Smooth muscle cell of the brain vasculature (primary cell): Measurements from ENCODE around the gene VPS18.

Experiments
- DNase-seq: peaks from one replicate; pipeline ENCODE4 v3.0.0-alpha.2; 2012; ENCODE audit warnings: low read depth, low spot score

The VPS18 gene

DNA sequence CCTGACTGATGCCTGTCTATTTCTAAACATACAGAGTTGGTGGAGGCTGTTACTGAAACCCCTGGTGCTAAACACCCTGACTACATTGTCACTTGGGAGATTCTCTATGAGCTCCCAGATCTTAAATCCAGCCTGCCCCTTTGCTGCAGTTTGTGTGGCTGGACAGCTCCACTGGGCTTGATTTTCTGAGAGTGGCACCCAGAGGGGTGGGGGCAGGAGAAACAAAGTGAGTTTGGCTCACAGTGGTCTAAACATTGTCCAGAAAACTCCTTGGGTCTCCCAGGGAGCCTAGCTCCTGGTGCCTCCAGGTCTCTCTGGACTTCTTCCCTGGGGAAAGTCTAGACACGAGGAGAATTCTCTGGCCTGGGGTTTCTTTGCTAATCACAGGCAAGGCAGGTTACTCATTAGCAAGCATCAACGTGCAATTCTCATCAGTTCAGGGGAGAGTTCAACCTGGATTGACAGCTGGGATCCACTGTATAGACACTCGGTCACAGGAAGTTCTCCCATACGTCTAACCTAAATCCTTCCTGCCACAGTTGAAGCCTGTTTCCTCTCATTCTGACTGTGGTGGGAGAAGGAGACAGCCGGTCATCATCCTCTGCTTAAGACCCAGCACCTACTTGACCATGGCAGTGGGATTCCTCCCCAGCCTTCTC, 27.8 kb downstream of the VPS18 start:
- no peak for DNase-seq

GRCh38 chr15:40922608-40923005, 28.4 kb downstream of the VPS18 start:
- no peak for DNase-seq

DNA sequence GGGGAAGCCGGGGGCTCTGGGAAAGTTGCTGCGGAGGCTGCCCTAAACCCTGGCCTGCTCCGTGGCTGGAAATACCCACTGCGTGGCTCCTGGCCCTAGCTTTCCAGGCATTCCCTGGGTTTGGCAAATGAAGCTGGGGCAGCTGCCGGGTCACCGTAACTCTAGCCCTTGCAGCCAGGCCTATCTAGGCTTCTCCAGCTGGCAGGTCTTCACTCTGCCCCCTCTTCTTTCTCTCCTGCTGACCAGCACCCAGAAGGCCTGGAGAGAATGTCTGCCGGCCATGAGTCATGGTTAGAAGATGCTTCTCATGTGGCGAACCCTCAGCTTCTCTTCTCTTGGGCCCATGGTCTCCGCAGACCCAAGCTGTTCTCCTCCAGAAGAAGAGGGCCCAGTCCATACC, 29.3 kb downstream of the VPS18 start:
- DNase-seq: no peak

DNA sequence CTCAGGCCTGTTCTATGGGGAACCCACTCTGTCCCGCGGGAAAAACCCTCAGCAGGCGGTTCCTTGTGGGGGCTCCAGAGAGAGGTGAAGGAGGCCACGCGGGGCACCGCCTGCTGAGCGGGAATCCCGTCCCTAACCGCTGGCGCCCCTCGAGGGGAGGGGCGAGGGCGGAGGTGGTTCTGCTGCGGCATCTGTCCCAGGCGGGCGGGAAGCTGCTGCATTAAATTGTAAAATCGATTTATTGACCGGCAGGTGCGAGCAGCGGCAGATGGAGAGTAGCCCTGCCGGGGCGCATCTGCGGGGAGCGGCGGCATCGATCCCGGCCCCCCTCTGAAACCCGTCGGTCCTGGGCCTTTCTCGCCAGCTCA, 31.2 kb downstream of the VPS18 start:
- no peak for DNase-seq

DNA sequence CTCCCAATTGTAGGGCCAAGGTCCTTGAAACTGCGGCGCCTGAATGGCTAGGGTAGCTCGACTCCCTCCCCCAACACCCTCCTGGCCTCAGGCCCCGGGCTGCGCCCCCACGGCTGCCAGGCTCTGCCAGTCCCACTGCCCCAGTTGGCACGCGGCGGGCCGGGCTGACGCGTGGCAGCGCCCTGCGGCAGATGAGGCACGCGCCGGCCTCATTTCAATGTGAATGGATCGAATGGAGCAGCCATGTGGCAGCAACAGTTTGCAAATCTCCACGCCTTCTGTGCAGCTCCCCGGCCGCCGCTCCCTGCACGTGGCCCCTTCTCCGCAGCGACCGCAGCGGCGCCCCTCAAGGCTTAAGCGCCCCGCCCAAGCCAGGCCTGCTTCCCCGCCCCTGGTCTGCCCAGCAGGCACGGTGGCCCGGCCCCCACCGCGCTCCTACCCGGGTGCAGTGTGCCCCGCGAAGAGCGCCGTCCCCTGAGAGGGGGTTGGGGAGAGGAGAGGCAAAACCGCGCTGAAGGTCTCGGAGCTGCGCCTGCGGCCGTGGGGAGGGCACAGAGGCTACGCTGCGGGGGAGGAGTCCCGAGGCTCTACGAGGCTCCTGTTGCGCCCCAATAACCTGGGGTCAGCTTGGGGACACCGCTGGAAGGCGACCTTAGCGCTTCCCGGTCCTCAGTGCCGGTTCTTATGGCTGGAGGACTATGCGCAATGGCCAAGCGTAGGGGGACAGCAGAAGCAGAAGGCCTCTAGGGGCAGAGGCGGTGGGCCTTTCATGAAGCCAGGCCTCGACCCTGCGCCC, 31.8 kb downstream of the VPS18 start:
- no peak for DNase-seq

DNA sequence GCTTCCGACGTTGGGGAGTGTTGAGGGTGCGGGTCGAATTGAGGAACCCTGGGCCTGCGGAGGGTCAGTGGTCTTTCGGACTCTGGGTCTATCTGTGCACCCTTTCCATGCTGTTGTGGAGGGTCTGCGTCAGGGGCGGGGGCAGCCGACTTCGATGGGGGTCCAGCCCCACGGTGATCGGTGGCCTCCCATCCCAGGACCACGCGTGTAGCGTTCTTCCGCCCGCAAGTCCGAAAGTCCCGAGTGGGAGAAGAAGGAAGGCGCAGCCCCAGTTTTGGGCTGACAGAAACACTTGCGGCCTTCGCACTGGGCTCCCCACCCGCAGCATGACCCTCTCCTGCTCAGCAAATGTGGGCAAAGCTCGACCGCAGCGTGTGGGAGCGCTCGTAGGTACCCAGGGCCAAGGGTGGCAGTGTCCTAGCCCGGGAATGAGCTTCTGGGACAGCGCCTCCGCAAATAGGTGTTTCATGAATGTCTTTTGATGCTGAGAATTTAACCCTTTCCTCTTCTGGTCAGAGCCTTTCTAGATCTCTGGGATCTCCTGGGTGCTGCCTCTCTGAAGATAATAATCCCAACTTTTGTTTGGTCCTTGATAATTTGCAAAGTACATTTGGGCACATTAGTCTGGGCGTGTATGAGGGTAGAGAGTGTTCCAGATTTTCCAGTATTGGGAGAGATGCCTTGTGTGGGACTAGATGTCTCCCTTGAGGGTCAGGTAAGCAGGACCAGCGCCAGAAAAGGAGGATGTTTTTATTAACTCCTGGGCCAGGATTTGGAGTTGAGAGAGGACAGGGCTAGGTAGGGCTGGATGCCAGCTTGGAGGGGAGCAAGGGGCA, 32.6 kb downstream of the VPS18 start:
- no peak for DNase-seq

GRCh38 chr15:40927495-40927872, 33.2 kb downstream of the VPS18 start:
- no peak for DNase-seq

DNA sequence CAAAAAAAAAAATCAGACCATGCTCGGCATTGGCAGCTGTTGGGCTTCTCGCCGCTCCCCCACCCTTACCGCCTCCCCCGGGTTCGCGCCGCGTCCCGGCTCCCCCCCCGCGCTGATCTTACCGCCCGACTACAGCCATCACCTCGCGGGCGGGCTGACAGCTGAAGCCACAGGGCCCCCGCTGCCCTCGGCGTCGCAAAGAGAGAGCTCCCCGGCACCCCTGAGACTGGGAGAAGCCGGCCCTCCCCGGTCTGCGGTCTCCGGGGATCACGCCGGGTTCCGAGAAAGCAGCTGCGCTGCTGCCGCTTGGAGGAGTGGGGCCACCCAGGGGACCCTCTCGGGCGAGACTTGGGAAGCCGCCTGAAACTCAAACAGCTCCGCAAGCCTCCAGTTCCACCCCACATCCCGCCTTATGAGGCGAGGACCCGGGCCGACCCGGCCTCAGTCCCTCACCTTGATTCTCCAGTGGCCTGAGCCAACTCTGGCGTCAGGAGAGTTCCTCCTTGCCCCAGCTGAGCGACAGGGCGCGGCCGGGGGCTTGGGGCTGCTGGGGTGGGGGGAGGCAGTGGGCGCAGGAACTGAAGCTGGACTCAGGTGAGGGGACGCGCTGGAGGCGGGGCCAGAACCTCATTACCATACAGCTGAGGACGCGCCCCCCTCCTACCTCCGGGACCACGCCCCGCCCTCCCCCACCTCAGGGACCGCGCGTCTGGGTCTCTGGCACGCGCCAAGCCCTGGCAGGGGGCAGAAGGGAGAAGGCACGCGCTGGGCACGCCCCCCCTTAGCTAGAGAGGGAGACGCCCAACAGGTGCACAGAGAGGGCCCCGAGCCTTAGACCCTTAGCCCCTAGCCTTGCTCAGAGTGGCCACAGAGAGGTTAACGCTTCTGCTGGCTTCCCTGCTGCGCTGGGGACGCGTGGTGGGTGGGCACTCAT, 33.9 kb downstream of the VPS18 start:
- no peak for DNase-seq

- no peak for DNase-seq
Measured at GRCh38 chr15:40928821-40929659, 34.8 kb downstream of the VPS18 start, which contains the start of gene DLL4. DLL4 (plus strand) TSS chr15:40929340; CDS start chr15:40929669, 329 bp downstream.

DNA sequence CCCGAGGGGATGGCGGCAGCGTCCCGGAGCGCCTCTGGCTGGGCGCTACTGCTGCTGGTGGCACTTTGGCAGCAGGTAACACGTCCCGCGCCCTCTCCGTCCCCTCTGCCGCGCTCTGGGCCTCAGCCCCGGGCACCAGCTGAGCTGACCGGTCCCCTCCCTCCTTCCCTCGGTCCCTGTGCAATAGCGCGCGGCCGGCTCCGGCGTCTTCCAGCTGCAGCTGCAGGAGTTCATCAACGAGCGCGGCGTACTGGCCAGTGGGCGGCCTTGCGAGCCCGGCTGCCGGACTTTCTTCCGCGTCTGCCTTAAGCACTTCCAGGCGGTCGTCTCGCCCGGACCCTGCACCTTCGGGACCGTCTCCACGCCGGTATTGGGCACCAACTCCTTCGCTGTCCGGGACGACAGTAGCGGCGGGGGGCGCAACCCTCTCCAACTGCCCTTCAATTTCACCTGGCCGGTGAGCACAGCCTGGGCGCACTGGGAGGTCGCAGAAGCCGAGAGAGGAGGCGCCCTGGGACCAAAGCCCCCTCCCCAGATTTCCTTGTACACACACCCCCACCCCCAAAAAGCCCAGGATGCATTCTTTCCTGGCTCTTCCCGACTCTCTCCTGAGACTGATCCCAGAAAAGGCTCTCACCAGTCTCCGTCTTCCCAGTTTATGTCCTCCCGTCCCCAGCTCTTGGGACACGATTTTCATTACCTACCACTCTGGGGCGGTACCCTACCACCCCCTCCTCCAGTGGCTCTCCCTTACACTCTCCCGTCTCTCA, 35.6 kb downstream of the VPS18 start:
- DNase-seq: no peak

DNA sequence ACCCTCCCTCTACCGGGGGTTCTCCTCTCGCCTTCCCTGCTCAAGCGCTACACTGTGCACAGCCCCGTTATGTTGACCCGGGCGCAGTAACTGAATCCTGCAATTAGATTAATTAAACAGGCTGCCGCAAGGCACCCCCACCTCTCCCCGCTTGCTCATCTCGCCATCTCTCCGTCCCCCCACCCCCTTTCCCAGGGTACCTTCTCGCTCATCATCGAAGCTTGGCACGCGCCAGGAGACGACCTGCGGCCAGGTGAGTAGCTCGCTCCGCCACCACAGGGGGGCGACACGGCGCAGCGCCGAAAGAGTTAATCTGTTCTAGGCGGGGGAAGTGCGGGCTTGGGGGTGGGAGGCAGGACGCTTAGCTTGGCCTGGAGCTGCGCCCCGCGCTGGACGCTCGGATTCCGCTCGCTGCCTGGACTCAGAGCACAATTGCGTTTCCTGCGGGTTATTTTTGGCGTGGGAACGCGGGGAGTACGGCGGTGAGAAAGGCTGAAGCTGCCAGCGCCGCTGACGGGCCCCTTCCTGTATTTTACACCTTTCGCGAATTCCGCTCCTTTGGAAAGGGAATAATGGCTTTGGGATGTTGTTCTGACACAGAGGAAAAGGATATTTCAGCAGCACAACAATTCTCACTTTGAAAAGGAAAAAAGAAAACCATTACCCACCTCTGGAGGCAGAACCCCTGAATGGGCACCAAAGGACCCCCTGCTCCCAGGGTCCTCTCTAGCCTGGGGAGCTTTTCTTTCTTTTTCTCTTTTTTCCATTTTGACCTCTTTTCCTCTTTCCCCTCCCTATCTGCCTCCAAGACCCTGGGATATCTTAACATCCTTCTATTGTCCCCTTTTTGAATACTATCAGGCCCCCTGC, 36.4 kb downstream of the VPS18 start:
- no peak for DNase-seq

GRCh38 chr15:40931300-40932142, 37.3 kb downstream of the VPS18 start:
- DNase-seq: no peak

DNA sequence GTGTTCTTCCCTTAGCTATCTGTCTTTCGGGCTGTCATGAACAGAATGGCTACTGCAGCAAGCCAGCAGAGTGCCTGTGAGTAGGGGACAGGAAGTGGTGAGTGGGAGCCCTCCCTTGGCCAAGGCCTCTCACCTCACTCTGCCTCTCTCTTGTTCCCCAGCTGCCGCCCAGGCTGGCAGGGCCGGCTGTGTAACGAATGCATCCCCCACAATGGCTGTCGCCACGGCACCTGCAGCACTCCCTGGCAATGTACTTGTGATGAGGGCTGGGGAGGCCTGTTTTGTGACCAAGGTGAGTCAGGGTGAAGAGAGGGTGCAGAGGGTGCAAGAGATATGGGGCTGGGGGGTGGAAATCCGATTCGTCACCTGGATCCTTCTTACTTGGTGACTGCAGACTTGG, 37.9 kb downstream of the VPS18 start:
- DNase-seq: no peak

GRCh38 chr15:40932649-40933516, 38.6 kb downstream of the VPS18 start:
- DNase-seq: no peak

- no peak for DNase-seq
Measured at GRCh38 chr15:40933517-40933902, 39.3 kb downstream of the VPS18 start.

- no peak for DNase-seq
Measured at GRCh38 chr15:40934457-40934856, 40.2 kb downstream of the VPS18 start.

DNA sequence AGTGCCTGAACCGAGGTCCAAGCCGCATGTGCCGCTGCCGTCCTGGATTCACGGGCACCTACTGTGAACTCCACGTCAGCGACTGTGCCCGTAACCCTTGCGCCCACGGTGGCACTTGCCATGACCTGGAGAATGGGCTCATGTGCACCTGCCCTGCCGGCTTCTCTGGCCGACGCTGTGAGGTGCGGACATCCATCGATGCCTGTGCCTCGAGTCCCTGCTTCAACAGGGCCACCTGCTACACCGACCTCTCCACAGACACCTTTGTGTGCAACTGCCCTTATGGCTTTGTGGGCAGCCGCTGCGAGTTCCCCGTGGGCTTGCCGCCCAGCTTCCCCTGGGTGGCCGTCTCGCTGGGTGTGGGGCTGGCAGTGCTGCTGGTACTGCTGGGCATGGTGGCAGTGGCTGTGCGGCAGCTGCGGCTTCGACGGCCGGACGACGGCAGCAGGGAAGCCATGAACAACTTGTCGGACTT, 42.0 kb downstream of the VPS18 start:
- no peak for DNase-seq
